ENCODE data around the gene MRPS30.

Gene MRPS30

DNA sequence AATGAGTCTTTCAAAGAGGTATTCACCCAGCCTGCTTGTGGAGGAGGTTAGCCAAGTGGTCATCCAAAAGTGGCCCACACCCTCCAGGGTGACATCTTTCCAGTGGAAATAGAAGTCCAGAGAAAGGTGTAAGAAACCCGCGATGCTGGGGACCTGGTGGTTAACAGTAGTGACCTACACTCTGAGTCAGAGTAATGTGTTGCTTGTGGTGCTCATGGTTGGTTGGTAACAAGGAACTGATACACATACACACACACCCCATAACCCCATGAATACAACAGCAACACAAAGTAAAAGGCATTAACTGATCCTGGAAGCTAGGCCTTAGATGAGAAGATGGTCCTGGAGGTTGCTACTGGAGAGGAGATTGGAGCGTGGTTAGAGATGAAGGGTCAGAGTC, 26.9 kb downstream of the MRPS30 start:
- Histone ChIP-seq H3K27me3 (ENCODE audit: insufficient read depth, low read length, poor library complexity) (no peaks in the 10 kb centered on the region), H3K9me3 (ENCODE audit: insufficient read depth, low read length, severe bottlenecking) (peaks cover 10% of the 10 kb centered on the region), H4K20me1 (ENCODE audit: insufficient read depth, low read length) (no peaks in the 10 kb centered on the region), H3K4me1 (ENCODE audit: insufficient read depth, low read length) (no peaks in the 10 kb centered on the region), H3K4me2 (ENCODE audit: insufficient read depth, low read length) (no peak overlapping the region), H3K36me3 (ENCODE audit: insufficient read depth, low read length) (no peaks in the 10 kb centered on the region), H3K4me3 (ENCODE audit: low read depth in 1 of 2, low read length in 2 of 2) (no peak overlapping the region), H2AFZ (ENCODE audit: low read depth, low read length) (no peak overlapping the region), H3K79me2 (ENCODE audit: insufficient read depth, low read length) (no peaks in the 10 kb centered on the region), H3K27ac (ENCODE audit: low read length) (no peak overlapping the region), H3K9ac (ENCODE audit: low read depth, low read length) (no peak overlapping the region)
- DNase-seq (no peak), ATAC-seq (ENCODE audit: insufficient read depth, low read depth) (no peak)
- TF ChIP-seq EZH2 (IDR thresholded peaks at IDR 0.05; ENCODE audit: borderline replicate concordance, low read depth, low read length, severe bottlenecking) = no peak
- TF ChIP-seq CTCF (IDR thresholded peaks at IDR 0.05; ENCODE audit: borderline replicate concordance, extremely low read depth, low read length, poor library complexity, severe bottlenecking) = no peak

DNA sequence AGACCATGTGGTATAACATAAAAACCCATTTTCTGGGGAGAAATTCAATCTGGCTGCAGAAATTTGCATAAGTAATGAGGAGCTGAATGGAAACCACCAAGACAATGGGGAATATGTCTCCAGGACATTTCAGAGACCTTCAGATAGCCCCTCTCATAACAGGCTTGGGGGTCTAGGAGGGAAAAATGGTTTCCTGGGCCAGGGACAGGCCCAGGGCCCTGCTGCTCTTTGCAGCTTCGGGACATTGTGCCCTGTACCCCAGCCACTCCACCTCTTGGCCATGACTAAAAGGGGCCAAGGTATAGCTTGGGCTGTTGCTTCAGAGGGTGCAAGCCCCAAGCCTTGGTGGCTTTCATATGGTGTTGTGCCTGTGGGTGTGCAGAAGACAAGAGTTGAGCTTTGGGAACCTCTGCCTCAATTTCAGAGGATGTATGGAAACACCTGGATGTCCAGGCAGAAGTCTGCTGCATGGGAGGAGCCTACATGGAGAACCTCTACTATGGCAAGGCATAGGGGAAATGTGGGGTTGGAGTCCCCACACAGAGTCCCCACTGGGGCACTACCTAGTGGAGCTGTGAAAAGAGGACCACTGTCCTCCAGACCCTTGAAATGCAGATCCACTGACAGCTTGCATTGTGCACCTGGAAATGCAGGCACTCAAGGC, 30.4 kb downstream of the MRPS30 start:
- no peak for TF ChIP-seq EZH2 (IDR thresholded peaks at IDR 0.05; ENCODE audit: borderline replicate concordance, low read depth, low read length, severe bottlenecking)
- TF ChIP-seq CTCF (IDR thresholded peaks at IDR 0.05; ENCODE audit: borderline replicate concordance, extremely low read depth, low read length, poor library complexity, severe bottlenecking) = no peak

GRCh38 chr5:44842496-44843282, 33.9 kb downstream of the MRPS30 start:
- TF ChIP-seq EZH2 (IDR thresholded peaks at IDR 0.05; ENCODE audit: borderline replicate concordance, low read depth, low read length, severe bottlenecking) (no peak), CTCF (IDR thresholded peaks at IDR 0.05; ENCODE audit: borderline replicate concordance, extremely low read depth, low read length, poor library complexity, severe bottlenecking) (no peak)
- Histone ChIP-seq H3K4me2 (ENCODE audit: insufficient read depth, low read length) (no peak overlapping the region), H3K79me2 (ENCODE audit: insufficient read depth, low read length) (no peaks in the 10 kb centered on the region), H3K9ac (ENCODE audit: low read depth, low read length) (no peak overlapping the region), H3K4me1 (ENCODE audit: insufficient read depth, low read length) (no peaks in the 10 kb centered on the region), H3K27ac (ENCODE audit: low read length) (no peak overlapping the region), H3K9me3 (ENCODE audit: insufficient read depth, low read length, severe bottlenecking) (peaks cover 10% of the 10 kb centered on the region), H3K27me3 (ENCODE audit: insufficient read depth, low read length, poor library complexity) (no peaks in the 10 kb centered on the region), H3K4me3 (ENCODE audit: low read depth in 1 of 2, low read length in 2 of 2) (no peak overlapping the region), H4K20me1 (ENCODE audit: insufficient read depth, low read length) (no peaks in the 10 kb centered on the region), H2AFZ (ENCODE audit: low read depth, low read length) (no peak overlapping the region), H3K36me3 (ENCODE audit: insufficient read depth, low read length) (no peaks in the 10 kb centered on the region)
- ATAC-seq (ENCODE audit: insufficient read depth, low read depth) (no peak), DNase-seq (no peak)

More for the DNA sequence above, 30.4 kb downstream of the MRPS30 start:
- DNase-seq (no peak), ATAC-seq (ENCODE audit: insufficient read depth, low read depth) (no peak)
- Histone ChIP-seq H3K27ac (ENCODE audit: low read length) (no peak overlapping the region), H4K20me1 (ENCODE audit: insufficient read depth, low read length) (no peaks in the 10 kb centered on the region), H3K4me3 (ENCODE audit: low read depth in 1 of 2, low read length in 2 of 2) (no peak overlapping the region), H3K79me2 (ENCODE audit: insufficient read depth, low read length) (no peaks in the 10 kb centered on the region), H3K36me3 (ENCODE audit: insufficient read depth, low read length) (no peaks in the 10 kb centered on the region), H3K4me1 (ENCODE audit: insufficient read depth, low read length) (no peaks in the 10 kb centered on the region), H3K9ac (ENCODE audit: low read depth, low read length) (no peak overlapping the region), H3K27me3 (ENCODE audit: insufficient read depth, low read length, poor library complexity) (no peaks in the 10 kb centered on the region), H3K4me2 (ENCODE audit: insufficient read depth, low read length) (no peak overlapping the region), H3K9me3 (ENCODE audit: insufficient read depth, low read length, severe bottlenecking) (peaks cover 10% of the 10 kb centered on the region), H2AFZ (ENCODE audit: low read depth, low read length) (no peak overlapping the region)

All from DND-41 (cell line).